ENCODE data around the gene SPG21. TPM values are rescaled to one million over a fixed set of nuclear protein-coding genes. Genes with fewer than 3 reads are reported as not detected.

SPG21 gene
- total and polyA plus RNA-seq, 2 of the 13 experiments (the other 11 are each of a cell fraction or from before 2014, with no cell fraction given): 36.7 to 42.4 TPM

DNA sequence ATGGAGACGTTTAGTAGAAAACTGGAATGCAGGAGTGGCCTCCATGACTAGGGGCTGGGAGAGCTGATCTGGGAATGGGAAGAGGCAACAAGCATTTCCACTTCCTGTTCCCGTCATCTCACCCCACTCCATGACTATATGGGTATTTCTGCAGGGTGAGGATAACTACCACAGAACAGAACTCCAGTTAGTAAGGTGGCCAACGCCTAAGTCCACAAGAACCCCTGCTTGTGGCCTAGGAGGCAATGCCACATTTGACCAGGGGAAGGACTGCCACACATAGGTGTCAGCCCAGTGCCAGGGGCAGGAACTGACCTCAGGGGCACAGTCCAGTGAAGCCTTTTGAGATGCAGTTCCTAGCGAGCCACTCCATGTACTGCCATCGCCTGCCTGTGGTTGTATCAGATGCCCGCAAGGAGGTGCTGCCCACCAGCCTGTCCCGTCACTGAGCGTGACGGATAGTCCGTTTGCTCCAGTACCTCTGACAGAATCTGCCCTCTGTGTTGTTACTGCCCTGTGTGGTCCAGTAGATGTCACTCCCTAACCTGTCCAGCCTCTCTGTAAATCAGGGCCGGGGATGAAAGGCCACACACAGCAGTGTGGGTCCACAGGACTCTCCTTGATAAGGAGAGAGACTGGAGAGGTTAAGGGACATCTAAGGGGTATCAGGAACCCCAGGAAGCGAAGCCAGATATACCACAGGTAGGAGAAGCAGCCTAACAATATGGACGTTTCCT lies 43.3 kb upstream of the SPG21 start (continued):
- TF ChIP-seq PCBP1 (IDR thresholded peaks at IDR 0.05; ENCODE audit: borderline replicate concordance, low read depth, low read length) (no peak), ZFP41 (CRISPR knock-in tag; IDR thresholded peaks at IDR 0.05; ENCODE audit: borderline replicate concordance) (no peak), CEBPB (IDR thresholded peaks at IDR 0.05; ENCODE audit: borderline replicate concordance, low read depth, low read length) (no peak), NFE2 (CRISPR knock-in tag; IDR thresholded peaks at IDR 0.05) (no peak), GATA4 (IDR thresholded peaks at IDR 0.05; ENCODE audit: borderline replicate concordance, low read depth) (peak; percentile 20; the same call in 1 of the 2 replicates), SOX5 (CRISPR knock-in tag; IDR thresholded peaks at IDR 0.05; ENCODE audit: borderline replicate concordance) (0 out of 2 replicates have a peak, but pooled peaks have one; percentile 52), DR1 (CRISPR knock-in tag; IDR thresholded peaks at IDR 0.05) (no peak), ZNF605 (CRISPR knock-in tag; IDR thresholded peaks at IDR 0.05) (no peak), ZBTB33 (CRISPR knock-in tag; IDR thresholded peaks at IDR 0.05) (peak; percentile 58; the same call in 1 of the 2 replicates), ZNF460 (CRISPR knock-in tag; IDR thresholded peaks at IDR 0.05; ENCODE audit: borderline replicate concordance) (no peak), SMAD9 (CRISPR knock-in tag; IDR thresholded peaks at IDR 0.05) (no peak), HMG20B (CRISPR knock-in tag; conservative IDR thresholded peaks at IDR 0.05) (peak; percentile 77), ZNF326 (CRISPR knock-in tag; IDR thresholded peaks at IDR 0.05; ENCODE audit: borderline replicate concordance) (no peak), MAF1 (CRISPR knock-in tag; IDR thresholded peaks at IDR 0.05; ENCODE audit: borderline replicate concordance) (no peak), KAT2B (IDR thresholded peaks at IDR 0.05; ENCODE audit: borderline replicate concordance, low read depth, low read length) (no peak), ZNF296 (CRISPR knock-in tag; conservative IDR thresholded peaks at IDR 0.05) (no peak)
- TF ChIP-seq, protein P1, sequence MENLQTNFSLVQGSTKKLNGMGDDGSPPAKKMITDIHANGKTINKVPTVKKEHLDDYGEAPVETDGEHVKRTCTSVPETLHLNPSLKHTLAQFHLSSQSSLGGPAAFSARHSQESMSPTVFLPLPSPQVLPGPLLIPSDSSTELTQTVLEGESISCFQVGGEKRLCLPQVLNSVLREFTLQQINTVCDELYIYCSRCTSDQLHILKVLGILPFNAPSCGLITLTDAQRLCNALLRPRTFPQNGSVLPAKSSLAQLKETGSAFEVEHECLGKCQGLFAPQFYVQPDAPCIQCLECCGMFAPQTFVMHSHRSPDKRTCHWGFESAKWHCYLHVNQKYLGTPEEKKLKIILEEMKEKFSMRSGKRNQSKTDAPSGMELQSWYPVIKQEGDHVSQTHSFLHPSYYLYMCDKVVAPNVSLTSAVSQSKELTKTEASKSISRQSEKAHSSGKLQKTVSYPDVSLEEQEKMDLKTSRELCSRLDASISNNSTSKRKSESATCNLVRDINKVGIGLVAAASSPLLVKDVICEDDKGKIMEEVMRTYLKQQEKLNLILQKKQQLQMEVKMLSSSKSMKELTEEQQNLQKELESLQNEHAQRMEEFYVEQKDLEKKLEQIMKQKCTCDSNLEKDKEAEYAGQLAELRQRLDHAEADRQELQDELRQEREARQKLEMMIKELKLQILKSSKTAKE (CRISPR knock-in tag; IDR thresholded peaks at IDR 0.05; ENCODE audit: borderline replicate concordance): no peak
- TF ChIP-seq, protein P2, sequence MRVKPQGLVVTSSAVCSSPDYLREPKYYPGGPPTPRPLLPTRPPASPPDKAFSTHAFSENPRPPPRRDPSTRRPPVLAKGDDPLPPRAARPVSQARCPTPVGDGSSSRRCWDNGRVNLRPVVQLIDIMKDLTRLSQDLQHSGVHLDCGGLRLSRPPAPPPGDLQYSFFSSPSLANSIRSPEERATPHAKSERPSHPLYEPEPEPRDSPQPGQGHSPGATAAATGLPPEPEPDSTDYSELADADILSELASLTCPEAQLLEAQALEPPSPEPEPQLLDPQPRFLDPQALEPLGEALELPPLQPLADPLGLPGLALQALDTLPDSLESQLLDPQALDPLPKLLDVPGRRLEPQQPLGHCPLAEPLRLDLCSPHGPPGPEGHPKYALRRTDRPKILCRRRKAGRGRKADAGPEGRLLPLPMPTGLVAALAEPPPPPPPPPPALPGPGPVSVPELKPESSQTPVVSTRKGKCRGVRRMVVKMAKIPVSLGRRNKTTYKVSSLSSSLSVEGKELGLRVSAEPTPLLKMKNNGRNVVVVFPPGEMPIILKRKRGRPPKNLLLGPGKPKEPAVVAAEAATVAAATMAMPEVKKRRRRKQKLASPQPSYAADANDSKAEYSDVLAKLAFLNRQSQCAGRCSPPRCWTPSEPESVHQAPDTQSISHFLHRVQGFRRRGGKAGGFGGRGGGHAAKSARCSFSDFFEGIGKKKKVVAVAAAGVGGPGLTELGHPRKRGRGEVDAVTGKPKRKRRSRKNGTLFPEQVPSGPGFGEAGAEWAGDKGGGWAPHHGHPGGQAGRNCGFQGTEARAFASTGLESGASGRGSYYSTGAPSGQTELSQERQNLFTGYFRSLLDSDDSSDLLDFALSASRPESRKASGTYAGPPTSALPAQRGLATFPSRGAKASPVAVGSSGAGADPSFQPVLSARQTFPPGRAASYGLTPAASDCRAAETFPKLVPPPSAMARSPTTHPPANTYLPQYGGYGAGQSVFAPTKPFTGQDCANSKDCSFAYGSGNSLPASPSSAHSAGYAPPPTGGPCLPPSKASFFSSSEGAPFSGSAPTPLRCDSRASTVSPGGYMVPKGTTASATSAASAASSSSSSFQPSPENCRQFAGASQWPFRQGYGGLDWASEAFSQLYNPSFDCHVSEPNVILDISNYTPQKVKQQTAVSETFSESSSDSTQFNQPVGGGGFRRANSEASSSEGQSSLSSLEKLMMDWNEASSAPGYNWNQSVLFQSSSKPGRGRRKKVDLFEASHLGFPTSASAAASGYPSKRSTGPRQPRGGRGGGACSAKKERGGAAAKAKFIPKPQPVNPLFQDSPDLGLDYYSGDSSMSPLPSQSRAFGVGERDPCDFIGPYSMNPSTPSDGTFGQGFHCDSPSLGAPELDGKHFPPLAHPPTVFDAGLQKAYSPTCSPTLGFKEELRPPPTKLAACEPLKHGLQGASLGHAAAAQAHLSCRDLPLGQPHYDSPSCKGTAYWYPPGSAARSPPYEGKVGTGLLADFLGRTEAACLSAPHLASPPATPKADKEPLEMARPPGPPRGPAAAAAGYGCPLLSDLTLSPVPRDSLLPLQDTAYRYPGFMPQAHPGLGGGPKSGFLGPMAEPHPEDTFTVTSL (CRISPR knock-in tag; IDR thresholded peaks at IDR 0.05; ENCODE audit: borderline replicate concordance): peak; percentile 56; the same call in 1 of the 2 replicates
- TF ChIP-seq, protein P3, sequence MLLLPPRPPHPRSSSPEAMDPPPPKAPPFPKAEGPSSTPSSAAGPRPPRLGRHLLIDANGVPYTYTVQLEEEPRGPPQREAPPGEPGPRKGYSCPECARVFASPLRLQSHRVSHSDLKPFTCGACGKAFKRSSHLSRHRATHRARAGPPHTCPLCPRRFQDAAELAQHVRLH (CRISPR knock-in tag; IDR thresholded peaks at IDR 0.05; ENCODE audit: borderline replicate concordance, low read depth): peak; percentile 51; the same call in 1 of the 2 replicates
